K562 (cell line): ENCODE measurements around the gene POLR3H. TPM values are rescaled to one million over a fixed set of nuclear protein-coding genes. Genes with fewer than 3 reads are reported as not detected.
A peak's percentile ranks its signal among the peaks of the same experiment; 100 is the strongest.

Experiments
- ATAC-seq: fragments of 200-7000 bp; cut with Tn5 transposase; 3 replicates; pipeline ENCODE4 v1.9.1; 2020; ENCODE audit warnings: moderate library complexity
- BruUV-seq: library from RNA; stranded (reverse); fragments of 400-500 nt; replicated peaks from 2 replicates; lab custom pipeline; 2021; lab: Mats Ljungman, UMichigan
- CTCF ChIA-PET: fragments of 300-600 bp; formaldehyde crosslinking; extraction: SDS; loops from one replicate; lab custom pipeline; 2021; ENCODE audit warnings: low intra/inter-chr PET ratio; lab: Yijun Ruan, JAX
- POLR2A ChIA-PET: fragments of 300-600, 350-650 bp; sonication (Branson Sonifier 250); formaldehyde crosslinking; extraction: SDS; loops from one replicate; lab custom pipeline; 2021; ENCODE audit warnings: antibody characterized with exemption, inconsistent platforms; lab: Yijun Ruan, JAX
- DNase-seq, 4 experiments: peaks; one replicate each; pipeline versions ENCODE4 v3.0.0 to v3.0.0-alpha.2; 2011 to 2018; ENCODE audit warnings: low spot score in 3 of 4, mixed read lengths in 3 of 4; ENCODE audit errors: extremely low read depth in 1 of 4
- FAIRE-seq: peaks from 2 replicates; lab custom pipeline; 2011; peaks lifted over from hg19 to GRCh38; lab: Jason Lieb, UNC
- H2AFZ ChIP-seq: 2 replicates; pipeline ENCODE4 v1.6.0; 2011; ENCODE audit warnings: low read depth, low read length, control low read depth, inconsistent platforms
- H3K27ac ChIP-seq: fragments of 200-600 bp; 3 replicates; pipeline ENCODE4 v1.8.0; 2011; ENCODE audit warnings: low read depth, mild to moderate bottlenecking, control low read depth, inconsistent platforms, low read length, moderate library complexity, mixed read lengths; ENCODE audit errors: extremely low read depth
- H3K27me3 ChIP-seq, 2 experiments: fragments of 300-600 bp in 1 of 2; 2 replicates in 1 of 2; 3 replicates in 1 of 2; pipeline versions ENCODE4 v1.6.0 to v1.8.0; 2011; ENCODE audit warnings: inconsistent platforms in 2 of 2, low read length in 2 of 2, mild to moderate bottlenecking in 1 of 2, mixed read lengths in 1 of 2, moderate library complexity in 1 of 2; ENCODE audit not compliant: control insufficient read depth in 2 of 2, insufficient read depth in 2 of 2
- H3K36me3 ChIP-seq: fragments of 300-600 bp; 3 replicates; pipeline ENCODE4 v1.8.0; 2011; ENCODE audit warnings: mild to moderate bottlenecking, low read length, inconsistent platforms; ENCODE audit not compliant: control insufficient read depth, insufficient read depth
- H3K4me1 ChIP-seq, 2 experiments: fragments of 200-600 bp in 1 of 2; replicated peaks in 1 of 2; 2 replicates in 1 of 2; 3 replicates in 1 of 2; pipeline versions ENCODE4 v1.5.1 to v1.8.0; 2011; ENCODE audit warnings: inconsistent platforms in 2 of 2, low read length in 2 of 2, mild to moderate bottlenecking in 1 of 2, mixed read lengths in 1 of 2, moderate library complexity in 1 of 2; ENCODE audit not compliant: control insufficient read depth in 2 of 2, insufficient read depth in 2 of 2
- H3K4me2 ChIP-seq: 2 replicates; pipeline ENCODE4 v1.6.1; 2011; ENCODE audit warnings: low read length, control low read depth, inconsistent platforms, mixed read lengths; ENCODE audit not compliant: insufficient read depth
- H3K4me3 ChIP-seq: fragments of 200-600 bp; sonication (generic), shearing (Covaris generic); 2 replicates; pipeline ENCODE4 v1.5.1; 2016; ENCODE audit warnings: control low read depth, inconsistent platforms
- H3K79me2 ChIP-seq: fragments of 200-600 bp; 3 replicates; pipeline ENCODE4 v1.8.0; 2011; ENCODE audit warnings: low read length, inconsistent platforms; ENCODE audit not compliant: control insufficient read depth, insufficient read depth
- H3K9ac ChIP-seq, 2 experiments: 2 replicates each; pipeline versions ENCODE4 v1.6.0 to v1.6.1; 2011; ENCODE audit warnings: low read depth in 2 of 2, low read length in 2 of 2, control low read depth in 1 of 2, inconsistent platforms in 1 of 2, mild to moderate bottlenecking in 1 of 2, mixed read lengths in 1 of 2; ENCODE audit not compliant: insufficient read depth in 1 of 2
- H3K9me1 ChIP-seq: one replicate; pipeline ENCODE4 v1.6.0; 2011; ENCODE audit warnings: inconsistent platforms, mild to moderate bottlenecking, low read length, moderate library complexity; ENCODE audit not compliant: control insufficient read depth, insufficient read depth
- H3K9me3 ChIP-seq: replicated peaks from 2 replicates; pipeline ENCODE4 v1.5.1; 2011; ENCODE audit warnings: low read depth, low read length, inconsistent platforms; ENCODE audit not compliant: control insufficient read depth, insufficient read depth
- H4K20me1 ChIP-seq: replicated peaks from 2 replicates; pipeline ENCODE4 v1.6.1; 2011; ENCODE audit warnings: low read length, inconsistent platforms, mixed read lengths; ENCODE audit not compliant: control insufficient read depth, insufficient read depth
- ARID2 ChIP-seq: fragments of 450-650 bp; IDR thresholded peaks from 2 replicates; pipeline ENCODE4 v1.6.1; 2017; ENCODE audit warnings: antibody characterized with exemption, mild to moderate bottlenecking
- ATF1 ChIP-seq, 2 experiments: fragments of 450-650 bp in 1 of 2; IDR thresholded peaks; 2 replicates each; pipeline ENCODE4 v1.6.1; 2016; ENCODE audit warnings: missing compliant biosample characterization in 1 of 2, missing genetic modification characterization in 1 of 2
- C11orf30 ChIP-seq: fragments of 450-650 bp; IDR thresholded peaks from 2 replicates; pipeline ENCODE4 v1.6.1; 2016; ENCODE audit warnings: low read depth, mild to moderate bottlenecking
- HNRNPH1 ChIP-seq: fragments of 200-400 bp; formaldehyde crosslinking; optimal IDR thresholded peaks from 2 replicates; pipeline ENCODE3; 2017; ENCODE audit warnings: low read depth, mild to moderate bottlenecking, low read length, moderate library complexity
- KLF6 ChIP-seq: fragments of 250-450 bp; sonication (Bioruptor Pico); IDR thresholded peaks from 2 replicates; pipeline ENCODE4 v1.4.0; 2020; ENCODE audit warnings: mild to moderate bottlenecking, moderate library complexity, borderline replicate concordance
- L3MBTL2 ChIP-seq: fragments of 450-650 bp; IDR thresholded peaks from 2 replicates; pipeline ENCODE4 v1.6.1; 2016; ENCODE audit warnings: mild to moderate bottlenecking, moderate library complexity
- RAD21 ChIP-seq, 2 experiments: fragments of 250-450 bp in 1 of 2; fragments of 450-650 bp in 1 of 2; sonication (Bioruptor Pico) in 1 of 2; formaldehyde crosslinking in 1 of 2; IDR thresholded peaks in 1 of 2; conservative IDR thresholded peaks in 1 of 2; 2 replicates each; pipeline versions ENCODE4 v1.4.0 to v1.8.0; 2020 to 2022; ENCODE audit warnings: mild to moderate bottlenecking in 2 of 2, moderate library complexity in 1 of 2
- STAG1 ChIP-seq: sonication (generic); formaldehyde crosslinking; IDR thresholded peaks from 2 replicates; pipeline ENCODE4 v1.5.0; 2020; ENCODE audit warnings: missing genetic modification reagents, borderline replicate concordance
- ZBTB17 ChIP-seq: fragments of 450-650 bp; formaldehyde crosslinking; IDR thresholded peaks from 2 replicates; pipeline ENCODE4 v1.4.0; 2020; ENCODE audit warnings: mild to moderate bottlenecking
- ZNF444 ChIP-seq: fragments of 250-450 bp; sonication (Bioruptor Pico); IDR thresholded peaks from 2 replicates; pipeline ENCODE4 v1.4.0; 2020; ENCODE audit warnings: mild to moderate bottlenecking, moderate library complexity
- ZNF766 ChIP-seq: fragments of 200-800 bp; sonication (Bioruptor generic); conservative IDR thresholded peaks from 2 replicates; pipeline ENCODE4 v1.6.1; 2016; ENCODE audit warnings: missing genetic modification characterization, missing compliant biosample characterization
- WGBS: fragments of 100-300 bp; shearing (Covaris generic); methylation state at CpG from one replicate; pipeline ENCODE4 v1.1.6; 2016; ENCODE audit warnings: low coverage, mixed read lengths; ENCODE audit not compliant: insufficient coverage; ENCODE audit errors: missing lambda C conversion rate; 5-methylcytosine and 5-hydroxymethylcytosine counted together
- in situ Hi-C: fragments of 300-500 bp; cut with MboI; formaldehyde crosslinking; loops from 4 replicates; pipeline ENCODE4 v1.15.0; 2018; ENCODE audit warnings: inconsistent platforms, mixed read lengths
- intact Hi-C: fragments of 100-400 bp; cut with micrococcal nuclease; formaldehyde crosslinking; loops from 2 replicates; pipeline ENCODE4 v1.14.2; 2022
- polyA plus RNA-seq, 8 experiments: library from polyadenylated mRNA; depleted of rRNA in 4 of 8; stranded (reverse) in 5 of 8; unstranded in 3 of 8; fragments of >200 nt; fragmentation: Nextera tagmentation in 2 of 8; fragmentation: Illumina TruSeq in 1 of 8; extraction: Ambion mirVana in 2 of 8; extraction: Trizol in 1 of 8; gene quantifications; 2 replicates each; pipeline versions ENCODE4 v1.2.1 to v1.2.3, GENCODE V29; 2011 to 2014; ENCODE audit warnings: inconsistent platforms in 1 of 8, missing spikeins in 1 of 8
- total RNA-seq, 7 experiments: library from RNA; depleted of rRNA in 6 of 7; stranded (reverse); fragments of >200 nt in 6 of 7; fragmentation: Illumina TruSeq in 2 of 7; extraction: Trizol in 2 of 7; gene quantifications; 2 replicates each; pipeline versions ENCODE4 v1.2.1 to v1.2.3, GENCODE V29; 2011 to 2021; ENCODE audit warnings: low replicate concordance in 1 of 7
- TF ChIP-seq, protein P1 (sequence below), 3 experiments: IDR thresholded peaks in 2 of 3; conservative IDR thresholded peaks in 1 of 3; 2 replicates each; pipeline ENCODE4 v1.5.1; 2011 to 2012; ENCODE audit warnings: low read length in 3 of 3, mild to moderate bottlenecking in 3 of 3, control low read depth in 2 of 3, improper control_type of control experiment in 1 of 3, inconsistent platforms in 1 of 3, low read depth in 1 of 3, mixed read lengths in 1 of 3, moderate library complexity in 1 of 3; ENCODE audit not compliant: insufficient read depth in 2 of 3
- TF ChIP-seq, protein P2 (sequence below): fragments of 250-450 bp; sonication (Bioruptor Pico); IDR thresholded peaks from 2 replicates; pipeline ENCODE4 v1.5.0; 2022; ENCODE audit warnings: mild to moderate bottlenecking
- TF ChIP-seq, protein P3 (sequence below): IDR thresholded peaks from 2 replicates; pipeline ENCODE4 v1.6.1; 2011; ENCODE audit warnings: borderline replicate concordance, low read depth, mild to moderate bottlenecking, moderate library complexity, low read length; ENCODE audit not compliant: insufficient read depth, poor library complexity, severe bottlenecking

POLR3H gene
- total and polyA plus RNA-seq, 9 of the 15 experiments (the other 6 are each of a cell fraction or from before 2014, with no cell fraction given) = 5.3 to 48.4 (median 22.2) TPM

DNA sequence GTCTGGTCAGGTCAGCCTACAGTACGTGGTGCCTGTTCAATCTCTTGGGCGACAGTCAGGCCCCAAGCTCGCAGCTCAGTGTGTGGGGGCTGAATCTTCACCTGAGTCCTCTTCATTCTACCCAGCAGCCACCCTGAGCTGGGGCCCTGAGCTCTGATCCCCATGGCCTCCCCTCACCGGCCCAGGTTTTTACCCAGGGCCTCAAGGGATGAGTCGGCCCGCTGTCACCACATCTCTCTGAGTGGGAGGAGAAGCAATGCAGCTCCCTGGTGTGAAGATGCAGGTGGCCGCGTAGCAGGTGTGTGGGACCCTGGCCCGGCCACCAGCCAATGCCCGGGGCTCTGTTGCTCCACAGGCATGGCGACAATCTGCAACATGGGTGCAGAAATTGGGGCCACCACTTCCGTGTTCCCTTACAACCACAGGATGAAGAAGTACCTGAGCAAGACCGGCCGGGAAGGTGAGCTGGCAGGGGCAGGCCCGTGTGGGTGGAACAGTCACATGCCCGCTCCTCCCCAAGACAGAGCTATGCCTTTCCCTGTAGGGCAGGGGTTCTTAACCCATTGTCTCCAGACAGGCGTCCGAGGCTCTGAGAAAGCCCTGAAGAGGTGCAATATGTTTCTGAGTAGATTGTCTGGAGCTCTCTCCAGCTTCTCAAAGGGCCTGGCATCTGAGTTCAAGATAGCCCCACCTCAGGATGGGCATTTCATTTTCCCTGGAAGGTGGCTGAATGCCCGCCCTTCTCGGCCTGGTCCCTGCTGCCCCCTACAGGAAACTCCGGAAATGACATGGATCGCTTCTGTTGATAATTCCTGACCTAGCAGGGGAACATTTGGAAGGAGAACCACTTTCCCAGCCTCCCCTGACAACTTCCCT is 26.9 kb downstream of the POLR3H start:
- FAIRE-seq (peak; percentile 78), DNase-seq (peak in 3 of 4 experiments; percentile 43 to 46 (median 43)), ATAC-seq (no peak)
- no peaks in the 10 kb centered on the region for H3K9me3 ChIP-seq
- no peaks in the 10 kb centered on the region for H4K20me1 ChIP-seq
- 82% methylated on average over 17 of the region's 22 CpGs for WGBS
- ChIA-PET POLR2A (interaction anchor here (0.8 to 0.9 kb wide), 2 partner anchors 10 to 71 kb away, joined by 3 read pairs; partner anchors contain the start of gene TOB2), CTCF (interaction anchor here (0.5 to 2.4 kb wide), 3 partner anchors 16 to 594 kb away, joined by 3 to 10 read pairs (median 3); no protein-coding TSS in a partner anchor)
- H3K4me2 ChIP-seq = no peak overlapping the region
- in situ Hi-C loops = no loop called here
- peaks cover 12 to 19% of the 10 kb centered on the region in 2 experiments for H3K4me1 ChIP-seq
- peak overlapping the region in 1 of 2 experiments; percentile 68; a peak in 2 of 4 replicates for H3K9ac ChIP-seq
- no peak overlapping the region for H3K4me3 ChIP-seq
- no TSS peak for BruUV-seq
- H3K27ac ChIP-seq = no peak overlapping the region
- peaks cover 81% of the 10 kb centered on the region for H3K36me3 ChIP-seq
- no peak overlapping the region for H2AFZ ChIP-seq
- no peaks in the 10 kb centered on the region for H3K9me1 ChIP-seq
- intact Hi-C loops = no loop called here
- no peaks in the 10 kb centered on the region for H3K27me3 ChIP-seq
- peaks cover 13% of the 10 kb centered on the region for H3K79me2 ChIP-seq
- peak; percentile 35; the same call in 1 of the 2 replicates for TF ChIP-seq STAG1 (CRISPR knock-in tag)
- TF ChIP-seq KLF6 (CRISPR knock-in tag) = no peak
- no peak for TF ChIP-seq ZNF766 (CRISPR knock-in tag)
- TF ChIP-seq ARID2 = 0 out of 2 replicates have a peak, but pooled peaks have one; percentile 24
- TF ChIP-seq, protein P1, sequence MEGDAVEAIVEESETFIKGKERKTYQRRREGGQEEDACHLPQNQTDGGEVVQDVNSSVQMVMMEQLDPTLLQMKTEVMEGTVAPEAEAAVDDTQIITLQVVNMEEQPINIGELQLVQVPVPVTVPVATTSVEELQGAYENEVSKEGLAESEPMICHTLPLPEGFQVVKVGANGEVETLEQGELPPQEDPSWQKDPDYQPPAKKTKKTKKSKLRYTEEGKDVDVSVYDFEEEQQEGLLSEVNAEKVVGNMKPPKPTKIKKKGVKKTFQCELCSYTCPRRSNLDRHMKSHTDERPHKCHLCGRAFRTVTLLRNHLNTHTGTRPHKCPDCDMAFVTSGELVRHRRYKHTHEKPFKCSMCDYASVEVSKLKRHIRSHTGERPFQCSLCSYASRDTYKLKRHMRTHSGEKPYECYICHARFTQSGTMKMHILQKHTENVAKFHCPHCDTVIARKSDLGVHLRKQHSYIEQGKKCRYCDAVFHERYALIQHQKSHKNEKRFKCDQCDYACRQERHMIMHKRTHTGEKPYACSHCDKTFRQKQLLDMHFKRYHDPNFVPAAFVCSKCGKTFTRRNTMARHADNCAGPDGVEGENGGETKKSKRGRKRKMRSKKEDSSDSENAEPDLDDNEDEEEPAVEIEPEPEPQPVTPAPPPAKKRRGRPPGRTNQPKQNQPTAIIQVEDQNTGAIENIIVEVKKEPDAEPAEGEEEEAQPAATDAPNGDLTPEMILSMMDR (IDR thresholded peaks at IDR 0.05 in 2 of 3, conservative IDR thresholded peaks at IDR 0.05 in 1 of 3; ENCODE audit: insufficient read depth in 2 of 3, low read depth in 1 of 3, low read length in 3 of 3) = peak; percentile 72 to 80 (median 74)
- no peak for TF ChIP-seq L3MBTL2
- TF ChIP-seq ZBTB17 (CRISPR knock-in tag) = no peak
- TF ChIP-seq, protein P2, sequence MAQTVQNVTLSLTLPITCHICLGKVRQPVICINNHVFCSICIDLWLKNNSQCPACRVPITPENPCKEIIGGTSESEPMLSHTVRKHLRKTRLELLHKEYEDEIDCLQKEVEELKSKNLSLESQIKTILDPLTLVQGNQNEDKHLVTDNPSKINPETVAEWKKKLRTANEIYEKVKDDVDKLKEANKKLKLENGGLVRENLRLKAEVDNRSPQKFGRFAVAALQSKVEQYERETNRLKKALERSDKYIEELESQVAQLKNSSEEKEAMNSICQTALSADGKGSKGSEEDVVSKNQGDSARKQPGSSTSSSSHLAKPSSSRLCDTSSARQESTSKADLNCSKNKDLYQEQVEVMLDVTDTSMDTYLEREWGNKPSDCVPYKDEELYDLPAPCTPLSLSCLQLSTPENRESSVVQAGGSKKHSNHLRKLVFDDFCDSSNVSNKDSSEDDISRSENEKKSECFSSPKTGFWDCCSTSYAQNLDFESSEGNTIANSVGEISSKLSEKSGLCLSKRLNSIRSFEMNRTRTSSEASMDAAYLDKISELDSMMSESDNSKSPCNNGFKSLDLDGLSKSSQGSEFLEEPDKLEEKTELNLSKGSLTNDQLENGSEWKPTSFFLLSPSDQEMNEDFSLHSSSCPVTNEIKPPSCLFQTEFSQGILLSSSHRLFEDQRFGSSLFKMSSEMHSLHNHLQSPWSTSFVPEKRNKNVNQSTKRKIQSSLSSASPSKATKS (CRISPR knock-in tag) = no peak
- no peak for TF ChIP-seq ZNF444
- TF ChIP-seq, protein P3, sequence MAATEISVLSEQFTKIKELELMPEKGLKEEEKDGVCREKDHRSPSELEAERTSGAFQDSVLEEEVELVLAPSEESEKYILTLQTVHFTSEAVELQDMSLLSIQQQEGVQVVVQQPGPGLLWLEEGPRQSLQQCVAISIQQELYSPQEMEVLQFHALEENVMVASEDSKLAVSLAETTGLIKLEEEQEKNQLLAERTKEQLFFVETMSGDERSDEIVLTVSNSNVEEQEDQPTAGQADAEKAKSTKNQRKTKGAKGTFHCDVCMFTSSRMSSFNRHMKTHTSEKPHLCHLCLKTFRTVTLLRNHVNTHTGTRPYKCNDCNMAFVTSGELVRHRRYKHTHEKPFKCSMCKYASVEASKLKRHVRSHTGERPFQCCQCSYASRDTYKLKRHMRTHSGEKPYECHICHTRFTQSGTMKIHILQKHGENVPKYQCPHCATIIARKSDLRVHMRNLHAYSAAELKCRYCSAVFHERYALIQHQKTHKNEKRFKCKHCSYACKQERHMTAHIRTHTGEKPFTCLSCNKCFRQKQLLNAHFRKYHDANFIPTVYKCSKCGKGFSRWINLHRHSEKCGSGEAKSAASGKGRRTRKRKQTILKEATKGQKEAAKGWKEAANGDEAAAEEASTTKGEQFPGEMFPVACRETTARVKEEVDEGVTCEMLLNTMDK = peak; percentile 7
- no peak for TF ChIP-seq HNRNPH1
- TF ChIP-seq C11orf30 = no peak
- TF ChIP-seq ATF1 (CRISPR knock-in tag; IDR thresholded peaks at IDR 0.05) = no peak
- no peak for TF ChIP-seq ATF1 (tag; IDR thresholded peaks at IDR 0.05)
- peak; percentile 45 to 68 for TF ChIP-seq RAD21 (CRISPR knock-in tag; conservative IDR thresholded peaks at IDR 0.05 in 1 of 2, IDR thresholded peaks at IDR 0.05 in 1 of 2)
